ENCODE measurements around the gene ARHGAP44.
"Not testable (repeated sequence)": the region's sequence is repeated elsewhere in the genome, so short reads cannot be mapped to it uniquely, and the experiment has no call there.

Gene ARHGAP44

DNA sequence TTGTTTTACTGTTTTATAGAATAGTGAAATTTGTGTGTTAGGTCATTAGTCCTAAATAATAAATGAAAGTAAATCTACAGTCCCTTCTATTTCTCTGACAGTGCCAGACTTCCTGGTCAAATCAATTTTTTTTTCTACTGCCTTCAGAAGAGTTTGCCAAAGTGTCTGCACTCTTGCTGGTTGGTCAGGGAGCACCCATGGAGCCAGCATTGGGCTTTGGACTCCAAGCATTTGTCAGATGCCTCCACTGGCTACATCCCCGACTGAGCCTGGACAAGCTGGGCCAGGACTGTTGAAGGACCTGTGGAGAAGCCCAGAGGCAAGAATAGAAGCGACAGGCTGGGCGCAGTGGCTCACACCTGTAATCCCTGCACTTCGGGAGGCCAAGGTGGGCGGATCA, 174.9 kb downstream of the ARHGAP44 start:
- no peak for DNase-seq (ENCODE audit: low read depth in 2 of 2)

DNA sequence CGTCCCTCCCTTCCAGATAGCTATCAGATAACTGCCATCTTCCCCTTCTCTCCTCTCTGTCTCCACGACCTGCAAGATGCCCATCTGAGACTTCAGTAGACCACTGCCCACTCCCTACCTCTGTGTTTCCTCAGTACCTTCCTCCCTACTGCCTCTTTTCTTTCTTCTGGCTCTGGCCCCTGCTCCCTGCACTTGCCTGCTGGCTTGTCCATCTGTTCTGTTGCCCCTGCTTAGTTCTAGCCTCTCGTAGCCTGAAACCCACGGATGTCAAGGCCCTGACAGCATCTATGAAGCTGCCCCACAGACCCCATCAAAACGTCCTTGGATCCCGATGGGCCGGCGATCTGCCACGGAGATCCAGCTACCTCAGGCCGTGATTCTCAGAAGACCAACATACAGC, 175.5 kb downstream of the ARHGAP44 start:
- DNase-seq (ENCODE audit: low read depth in 2 of 2), result no peak

DNA sequence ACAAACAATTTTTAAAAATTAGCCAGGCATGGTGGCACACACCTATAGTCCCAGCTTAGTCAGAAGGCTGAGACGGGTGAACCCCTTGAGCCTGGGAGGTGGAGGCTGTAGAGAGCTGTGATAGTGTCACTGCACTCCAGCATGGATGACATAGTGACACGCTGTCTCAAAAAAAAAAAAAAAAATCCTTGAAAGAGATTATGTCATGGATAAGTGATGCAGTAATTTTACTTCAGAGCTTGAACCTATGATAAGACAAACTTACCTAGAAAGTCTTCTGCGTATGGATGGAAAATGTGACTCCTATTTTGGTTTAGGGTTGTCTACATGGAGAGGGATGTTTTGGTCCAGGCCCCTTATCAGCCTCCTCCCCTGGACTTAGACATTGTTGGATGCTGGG, 176.7 kb downstream of the ARHGAP44 start:
- DNase-seq (ENCODE audit: low read depth in 2 of 2), result no peak

DNA sequence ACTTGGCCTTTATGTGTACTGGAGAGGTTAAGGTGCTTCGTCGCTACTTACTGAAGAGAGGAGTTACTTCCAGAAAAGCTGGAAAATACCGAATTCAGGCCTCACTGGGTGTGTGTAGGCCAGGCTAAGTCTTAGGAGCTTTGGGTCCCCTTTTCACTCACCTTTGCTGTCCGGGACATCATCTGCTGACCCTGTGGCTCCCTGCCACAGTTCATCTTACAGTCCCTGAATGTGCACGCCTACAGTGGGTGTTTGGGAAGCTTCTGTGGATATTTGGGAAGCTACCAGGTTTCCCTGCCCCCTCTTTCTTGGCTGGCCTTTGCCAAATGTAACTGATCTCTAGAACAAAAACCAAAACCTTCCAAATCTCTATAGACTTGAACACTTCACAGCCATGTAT, 177.1 kb downstream of the ARHGAP44 start:
- DNase-seq (ENCODE audit: low read depth in 2 of 2), result no peak

DNA sequence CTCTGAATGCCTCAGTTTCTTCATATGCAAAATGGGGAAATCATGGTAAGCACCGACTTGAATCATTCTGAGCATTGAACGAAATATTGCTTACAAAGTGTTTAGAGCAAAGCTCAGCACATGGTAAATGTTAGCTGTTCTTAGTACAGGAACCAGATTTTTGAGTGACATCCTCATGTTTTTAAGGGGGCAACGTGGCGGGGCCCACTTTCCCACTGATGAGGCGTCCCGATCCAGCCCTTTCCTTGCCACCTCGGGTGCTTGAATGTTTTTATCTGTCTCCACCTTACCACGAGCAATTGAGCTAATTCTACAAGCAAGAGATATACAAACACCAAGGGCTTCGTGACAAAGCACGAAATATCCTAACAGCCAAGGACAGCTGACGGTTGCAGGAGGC, 178.7 kb downstream of the ARHGAP44 start:
- no peak for DNase-seq (ENCODE audit: low read depth in 2 of 2)

DNA sequence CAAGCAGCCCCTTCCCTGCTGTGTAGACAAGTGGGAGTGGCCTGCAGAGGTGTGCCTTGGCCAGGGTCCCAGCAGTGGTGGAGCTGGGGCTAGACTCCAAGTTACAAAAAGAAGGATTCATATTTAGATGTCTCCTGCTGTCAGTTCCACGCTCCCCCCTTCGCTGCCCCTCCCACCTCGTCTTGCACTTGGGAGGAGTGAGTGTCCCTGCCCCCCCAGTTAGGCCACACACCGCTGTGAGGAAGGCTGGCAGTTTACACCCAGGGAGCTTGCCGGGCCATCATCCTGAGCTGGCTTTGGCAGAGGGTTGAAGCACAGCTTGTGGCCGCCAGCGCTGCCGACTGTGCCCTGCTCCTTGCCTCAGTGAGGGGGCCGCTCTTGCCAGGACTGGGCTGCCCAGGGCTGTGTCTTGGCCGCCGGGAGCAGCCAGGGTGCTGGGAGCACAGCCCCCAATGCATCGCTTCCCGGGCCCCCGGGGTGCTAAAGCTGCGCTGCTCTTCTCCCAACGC, 184.3 kb downstream of the ARHGAP44 start:
- no peak for DNase-seq (ENCODE audit: low read depth in 2 of 2)

DNA sequence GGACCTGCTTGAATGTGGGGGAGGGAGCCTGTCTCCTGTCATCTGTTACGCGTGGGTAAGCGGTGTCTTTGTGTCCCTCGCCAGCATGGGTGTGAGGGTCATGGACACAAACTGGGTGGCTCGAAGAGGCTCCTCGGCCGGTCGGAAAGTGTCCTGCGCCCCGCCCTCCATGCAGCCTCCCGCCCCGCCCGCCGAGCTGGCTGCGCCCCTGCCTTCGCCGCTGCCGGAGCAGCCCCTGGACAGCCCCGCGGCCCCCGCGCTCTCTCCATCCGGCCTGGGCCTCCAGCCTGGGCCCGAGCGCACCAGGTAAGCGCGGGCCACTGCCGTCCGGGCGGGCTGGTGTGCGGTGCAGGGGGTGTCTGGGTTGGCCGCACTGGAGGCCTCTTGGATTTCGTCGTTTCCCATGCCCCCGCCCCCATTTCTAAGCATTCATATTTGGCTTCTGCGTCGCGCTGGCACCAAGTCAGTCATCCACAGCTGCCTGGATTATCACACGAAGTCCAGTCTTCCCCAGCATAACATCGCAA, 184.8 kb downstream of the ARHGAP44 start:
- no peak for DNase-seq (ENCODE audit: low read depth in 2 of 2)

DNA sequence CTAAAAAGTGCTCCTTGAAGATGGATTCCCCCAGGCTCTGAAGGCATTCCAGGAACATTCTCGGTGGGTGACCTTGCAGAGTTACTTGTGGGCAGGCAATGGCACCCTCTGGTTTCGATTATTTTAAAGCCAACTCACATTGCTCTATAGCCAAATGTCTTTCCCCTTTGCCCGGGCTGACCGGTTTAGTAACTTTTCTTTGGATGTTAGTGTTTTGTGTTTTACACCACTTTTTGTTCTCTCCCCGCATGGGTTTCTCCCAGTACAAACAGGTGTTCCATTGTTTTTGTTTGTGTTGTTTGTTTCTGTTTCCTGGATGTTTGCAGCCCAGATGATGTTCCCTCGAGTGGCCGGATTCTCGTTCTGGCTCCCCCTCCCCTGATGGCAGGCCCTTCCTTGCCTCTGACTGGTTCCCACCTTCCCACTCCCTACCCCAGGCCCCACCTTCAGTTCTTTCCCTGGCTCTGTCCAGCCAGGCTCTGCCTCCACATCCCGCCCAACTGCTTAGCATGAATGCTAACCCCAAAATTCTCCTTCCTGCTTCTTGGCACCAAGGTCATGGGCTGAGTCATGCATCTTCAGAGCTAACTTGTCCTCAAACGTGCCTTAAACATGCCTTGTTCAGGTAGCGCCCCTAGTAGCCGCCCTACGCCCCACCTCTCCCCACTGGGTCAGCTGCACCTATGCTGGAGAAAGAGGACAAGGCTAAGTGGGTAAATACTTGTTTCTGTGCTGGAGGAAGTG, 187.9 kb downstream of the ARHGAP44 start:
- no peak for DNase-seq (ENCODE audit: low read depth in 2 of 2)

DNA sequence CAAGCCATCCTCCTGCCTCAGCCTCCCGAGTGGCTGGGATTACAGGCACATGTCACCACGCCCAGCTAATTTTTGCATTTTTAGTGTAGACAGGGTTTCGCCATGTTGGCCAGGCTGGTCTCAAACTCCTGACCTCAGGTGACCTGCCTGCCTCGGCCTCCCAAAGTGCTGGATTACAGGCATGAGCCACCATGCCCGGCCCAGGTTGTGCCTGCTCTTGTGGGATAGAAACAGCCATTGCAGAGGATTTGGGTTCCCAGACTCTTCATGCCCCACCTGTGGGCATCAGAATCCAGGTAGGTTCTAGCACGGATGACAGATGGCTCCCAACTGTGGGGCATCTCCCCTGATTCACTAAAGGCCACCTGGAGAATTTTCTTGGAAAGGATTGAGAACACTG, 189.5 kb downstream of the ARHGAP44 start:
- not testable (repeated sequence) for DNase-seq (ENCODE audit: low read depth in 2 of 2)

DNA sequence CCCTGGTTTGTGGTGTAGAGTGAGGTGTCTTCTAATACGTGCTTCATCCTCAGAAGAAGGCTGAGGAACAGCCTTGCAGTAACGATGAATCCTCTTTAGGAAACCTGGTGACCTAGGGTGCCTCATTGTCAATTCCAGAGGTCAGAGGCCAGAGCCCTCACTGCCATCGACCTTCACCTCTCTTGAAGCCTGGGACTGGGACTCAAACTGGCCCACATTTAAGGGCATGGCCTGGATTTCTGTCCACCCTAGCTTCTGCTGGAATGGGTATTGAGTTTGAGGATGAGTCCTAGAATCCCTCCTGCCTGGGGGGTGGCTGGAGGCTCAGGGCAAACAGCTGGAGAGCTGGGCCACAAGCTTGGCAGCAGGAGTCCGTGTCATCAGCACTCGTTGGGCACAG, 189.9 kb downstream of the ARHGAP44 start:
- no peak for DNase-seq (ENCODE audit: low read depth in 2 of 2)

DNA sequence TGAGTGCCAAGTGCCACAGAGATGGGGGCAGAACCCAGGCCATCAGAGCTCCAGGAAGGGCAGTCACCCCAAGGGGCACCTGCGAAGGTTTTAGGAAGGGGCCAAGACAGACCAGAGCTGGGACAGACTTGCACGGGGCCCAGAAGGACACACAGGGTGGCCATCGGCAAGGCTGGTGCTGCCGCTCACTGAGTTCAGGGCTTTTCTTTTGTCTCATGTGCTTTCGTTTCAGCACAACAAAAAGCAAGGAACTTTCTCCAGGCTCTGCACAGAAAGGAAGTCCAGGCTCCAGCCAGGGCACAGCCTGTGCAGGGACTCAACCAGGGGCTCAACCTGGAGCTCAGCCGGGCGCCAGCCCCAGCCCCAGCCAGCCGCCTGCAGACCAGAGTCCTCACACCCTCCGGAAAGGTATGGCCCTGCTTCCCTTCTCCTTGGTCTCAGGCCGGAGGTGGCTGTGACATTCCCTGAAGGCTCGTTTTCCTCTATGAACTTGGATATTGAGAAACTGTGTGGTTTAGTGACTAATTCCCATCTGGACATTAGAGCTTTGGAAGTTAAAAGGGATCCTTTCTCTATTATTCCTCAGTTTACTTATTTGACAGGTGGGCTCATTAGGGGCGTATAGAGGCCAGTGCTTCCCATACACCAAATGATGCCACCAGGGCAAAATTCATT, 190.7 kb downstream of the ARHGAP44 start:
- no peak for DNase-seq (ENCODE audit: low read depth in 2 of 2)

DNA sequence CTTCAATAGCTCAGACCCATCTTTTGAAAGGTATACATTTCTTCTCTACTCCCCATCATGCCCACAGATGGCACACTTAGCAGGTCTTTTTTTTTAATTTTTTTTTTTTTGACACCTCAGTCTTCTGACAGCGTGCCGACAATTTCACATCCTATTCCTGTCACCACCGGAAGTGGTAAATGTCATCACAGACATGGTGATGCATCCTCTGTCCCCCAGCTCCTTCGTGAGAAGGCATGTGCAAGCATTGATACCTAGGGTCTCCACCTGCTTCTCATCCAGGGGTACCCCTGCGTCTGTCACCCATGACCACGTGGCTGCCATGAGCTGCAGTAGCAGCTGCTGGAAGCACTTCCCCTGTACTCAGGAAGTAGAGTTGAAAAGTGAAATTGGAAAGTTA, 192.9 kb downstream of the ARHGAP44 start:
- no peak for DNase-seq (ENCODE audit: low read depth in 2 of 2)

DNA sequence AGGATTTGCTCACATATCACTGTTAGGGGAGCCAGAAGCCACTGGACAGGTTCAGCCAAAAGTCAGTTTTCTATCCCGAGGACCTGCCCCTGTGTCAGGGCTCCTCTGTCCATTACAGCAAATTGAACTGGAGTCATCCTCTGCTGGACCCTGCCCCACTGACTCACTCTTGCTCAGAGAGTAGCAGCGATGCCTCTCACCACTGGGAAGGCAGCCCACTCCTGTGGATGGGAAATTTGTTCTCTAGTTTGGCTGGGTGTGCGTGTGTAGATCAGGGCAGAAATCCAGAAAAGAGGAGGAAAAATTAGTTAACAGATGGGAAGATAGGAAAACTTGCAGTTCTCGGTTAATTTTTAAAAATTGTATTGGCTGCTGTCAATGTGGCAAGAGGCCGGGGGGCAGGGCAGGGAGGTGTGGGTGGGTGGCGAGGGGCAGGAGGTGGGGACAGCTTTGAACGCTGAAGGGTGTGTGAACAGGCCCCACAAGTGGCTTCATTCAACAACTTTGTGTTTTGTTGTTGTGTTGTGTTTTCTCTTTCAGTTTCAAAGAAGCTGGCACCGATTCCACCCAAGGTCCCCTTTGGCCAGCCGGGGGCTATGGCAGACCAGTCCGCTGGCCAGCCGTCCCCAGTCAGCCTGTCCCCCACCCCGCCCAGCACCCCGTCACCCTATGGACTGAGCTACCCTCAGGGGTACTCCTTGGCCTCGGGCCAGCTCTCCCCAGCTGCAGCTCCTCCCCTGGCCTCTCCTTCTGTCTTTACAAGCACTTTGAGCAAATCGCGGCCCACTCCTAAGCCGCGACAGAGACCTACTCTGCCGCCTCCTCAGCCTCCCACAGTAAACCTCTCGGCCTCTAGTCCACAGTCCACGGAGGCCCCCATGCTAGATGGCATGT, 194.9 kb downstream of the ARHGAP44 start:
- DNase-seq (ENCODE audit: low read depth in 2 of 2), result no peak

DNA sequence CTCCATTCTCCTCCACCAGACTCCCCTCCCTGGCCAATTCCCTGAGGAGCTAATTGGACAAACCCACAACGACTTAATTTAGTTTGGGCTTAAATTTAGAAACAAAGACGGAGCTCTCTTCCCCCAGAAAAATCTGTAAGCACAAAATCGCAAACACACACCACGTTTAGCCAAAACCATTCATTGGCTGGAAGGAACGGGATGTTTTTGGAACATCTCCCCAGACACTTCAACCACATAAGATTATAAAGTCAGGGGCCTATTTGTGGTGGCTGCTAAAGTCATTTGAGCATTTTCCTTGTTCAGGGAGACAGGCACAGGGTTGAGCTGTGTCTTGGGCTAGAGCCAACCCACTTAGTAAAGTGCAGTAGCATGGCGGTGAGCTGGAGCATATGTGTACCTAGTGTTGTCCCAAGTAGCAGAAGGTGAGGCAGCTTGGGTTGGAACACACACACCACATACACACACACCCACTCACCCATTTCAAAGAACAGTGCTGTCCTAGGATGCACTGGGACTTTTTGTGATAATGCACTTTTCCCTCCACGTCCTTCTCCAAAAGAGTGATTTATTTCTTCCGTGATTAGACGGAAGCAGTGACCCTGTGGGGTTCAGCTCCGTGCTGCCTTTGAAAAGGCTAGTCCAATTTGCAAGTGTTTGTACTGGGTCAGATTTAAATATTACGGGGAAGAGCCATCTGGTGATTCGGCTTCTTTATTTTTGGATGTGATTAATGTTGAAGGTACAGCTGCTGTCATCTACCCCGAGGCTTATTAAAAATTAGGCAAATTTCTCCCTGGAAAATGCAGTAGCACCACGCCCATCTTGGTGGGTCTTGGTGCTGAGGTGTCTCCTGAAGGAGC, 196.4 kb downstream of the ARHGAP44 start:
- no peak for DNase-seq (ENCODE audit: low read depth in 2 of 2)

DNA sequence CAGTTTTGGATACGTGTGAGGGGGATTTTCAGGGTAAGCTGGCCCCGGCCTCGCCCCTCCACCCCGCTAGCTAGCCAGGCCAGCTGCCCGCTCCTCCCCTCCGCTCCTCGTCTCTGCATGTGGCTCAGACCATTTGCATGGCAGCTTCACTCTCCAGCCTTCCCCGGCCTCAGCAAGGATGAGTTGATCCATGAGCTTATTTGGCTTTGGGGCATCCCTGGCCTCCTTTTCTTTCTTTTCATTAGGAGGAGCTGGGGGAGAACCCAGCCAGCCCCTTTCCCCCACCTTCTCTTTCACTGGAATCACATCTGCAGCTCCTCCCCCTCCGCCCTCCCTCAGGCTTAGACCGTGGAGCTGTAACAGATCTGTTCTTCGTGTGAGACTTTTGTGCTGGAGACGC, 197.8 kb downstream of the ARHGAP44 start:
- no peak for DNase-seq (ENCODE audit: low read depth in 2 of 2)

DNA sequence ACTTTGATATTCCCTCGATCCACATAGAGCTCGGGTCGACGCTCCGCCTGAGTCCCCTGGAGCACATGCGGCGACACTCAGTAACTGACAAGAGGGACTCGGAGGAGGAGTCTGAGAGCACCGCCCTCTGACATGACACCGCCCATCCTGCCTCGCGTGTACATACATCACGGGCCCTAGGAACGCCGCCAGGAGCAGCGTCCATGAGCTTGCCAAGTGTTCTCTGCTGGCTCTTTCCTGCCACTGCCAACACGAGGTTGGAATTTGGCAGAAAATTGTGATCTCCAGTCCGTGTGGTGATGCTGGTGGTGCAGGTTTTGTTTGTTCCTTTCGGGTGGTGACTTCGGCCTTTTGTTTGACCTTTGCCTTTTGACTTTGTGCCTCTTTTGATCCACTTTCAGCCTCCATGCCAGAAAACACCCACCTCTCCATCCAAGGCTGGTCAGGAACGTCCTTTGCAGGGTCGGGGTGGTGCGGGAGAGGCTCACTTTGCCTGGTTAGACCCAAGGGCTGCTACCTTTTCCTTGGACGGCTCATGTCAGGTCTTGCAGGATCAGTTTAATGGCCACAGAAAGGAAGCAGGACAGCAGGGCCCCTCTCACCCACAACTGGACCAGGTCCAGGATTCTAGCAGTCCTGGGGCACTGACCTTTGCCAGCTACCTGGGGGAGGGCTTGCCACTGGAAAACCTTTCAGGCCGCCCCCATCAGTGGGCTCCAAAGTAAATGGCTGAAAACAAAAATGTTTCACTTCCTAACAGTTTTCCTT, 200.9 kb downstream of the ARHGAP44 start:
- DNase-seq (ENCODE audit: low read depth in 2 of 2), result no peak

DNA sequence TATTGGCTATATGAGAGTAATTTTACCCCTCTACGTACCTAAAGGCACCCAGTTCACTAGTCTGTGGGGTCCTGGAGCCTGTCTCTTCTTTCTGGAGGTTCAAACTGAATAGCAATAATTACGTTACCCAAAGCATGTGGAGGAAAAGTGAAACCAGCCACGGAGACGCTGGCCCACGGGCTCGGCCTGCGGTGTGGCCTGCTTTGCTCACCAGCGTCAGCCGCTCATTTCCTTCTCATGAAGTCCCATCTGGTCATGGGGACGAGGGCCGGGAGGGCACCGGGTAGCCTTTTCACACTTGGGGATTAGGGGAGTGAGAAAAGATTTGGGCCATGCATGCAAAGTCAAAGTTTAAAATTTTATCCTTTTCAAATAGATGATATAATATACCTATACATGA, 201.6 kb downstream of the ARHGAP44 start:
- DNase-seq (ENCODE audit: low read depth in 2 of 2), result no peak

DNA sequence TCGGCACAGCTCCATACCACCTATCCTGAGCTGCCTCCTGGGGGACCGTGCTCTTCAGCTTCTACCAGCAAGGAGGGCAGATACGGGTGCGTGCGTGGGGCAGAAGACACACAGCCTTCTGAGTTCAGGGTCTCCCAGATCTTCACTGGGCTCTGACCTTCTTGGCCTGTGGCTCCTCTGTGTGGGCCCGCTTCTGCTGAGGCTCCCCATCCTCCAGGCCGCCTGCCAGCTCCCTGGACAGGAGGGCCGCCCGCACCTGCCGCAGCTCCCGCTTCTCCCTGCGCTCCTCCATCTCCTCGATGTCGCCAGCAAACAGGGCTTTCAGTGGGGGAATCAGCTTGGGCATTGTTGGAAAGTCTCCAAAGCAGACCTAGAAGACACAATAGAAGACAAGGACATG, 203.4 kb downstream of the ARHGAP44 start:
- no peak for DNase-seq (ENCODE audit: low read depth in 2 of 2)

DNA sequence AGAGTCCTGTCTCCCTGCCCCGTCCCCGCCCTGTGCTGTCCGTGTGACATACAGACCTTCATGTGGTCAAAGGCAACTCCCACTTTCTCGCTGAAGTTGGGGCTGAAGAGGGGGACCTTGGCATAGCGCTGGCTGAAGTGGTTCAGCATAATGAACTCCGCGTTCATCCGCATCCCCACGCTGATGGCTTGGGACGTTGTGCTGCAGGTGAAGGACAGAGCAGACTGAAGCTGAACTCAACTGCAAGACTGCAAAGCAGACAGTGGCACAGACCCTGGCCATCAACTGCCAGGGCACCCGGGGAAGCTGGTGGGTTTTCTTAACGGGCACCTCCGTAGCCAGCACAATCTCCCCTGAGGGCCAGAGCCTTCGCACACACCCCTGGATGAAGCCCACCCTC, 204.3 kb downstream of the ARHGAP44 start:
- no peak for DNase-seq (ENCODE audit: low read depth in 2 of 2)

DNA sequence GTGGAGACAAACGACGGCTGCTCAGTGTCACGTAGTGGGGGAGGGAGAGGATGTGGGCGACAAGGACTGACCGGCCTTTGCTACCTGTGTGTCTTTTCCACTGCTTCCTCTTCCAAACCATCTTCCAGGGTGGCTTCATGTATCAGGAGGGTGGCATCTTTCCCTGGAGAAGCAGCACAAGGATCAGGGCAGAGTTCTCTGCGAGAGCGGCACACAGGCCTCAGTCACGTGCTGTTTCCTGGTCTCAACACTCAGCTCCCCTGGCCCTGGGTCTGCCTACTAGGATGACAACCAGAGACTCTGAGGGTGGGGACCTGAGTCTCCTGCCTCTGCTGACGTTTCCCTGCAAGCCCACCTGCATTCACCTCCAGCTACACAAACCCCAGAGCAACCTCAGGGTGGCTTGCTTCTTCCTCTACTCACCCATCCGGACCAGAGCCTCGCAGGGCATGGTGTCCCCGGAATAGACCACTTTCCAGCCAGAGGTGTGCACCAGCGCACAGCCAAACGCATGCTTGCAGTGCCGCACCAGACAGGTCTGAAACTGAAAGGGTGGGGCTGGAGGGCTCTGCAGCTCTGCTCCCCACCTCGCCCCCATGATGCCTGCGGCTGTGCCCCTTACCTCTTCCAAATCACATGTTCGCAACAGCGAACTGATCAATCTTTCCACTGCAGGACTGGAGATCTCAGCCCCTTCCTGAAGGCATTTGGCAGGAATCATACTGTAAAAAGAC, 205.2 kb downstream of the ARHGAP44 start:
- DNase-seq (ENCODE audit: low read depth in 2 of 2), result no peak
